ENCODE data around the gene MSRB1. TPM values are rescaled to one million over a fixed set of nuclear protein-coding genes. Genes with fewer than 3 reads are reported as not detected.
"Not testable (repeated sequence)": the region's sequence is repeated elsewhere in the genome, so short reads cannot be mapped to it uniquely, and the experiment has no call there.

The MSRB1 gene
- total RNA-seq, 1 donor from 2014 or later: 32.9 TPM

DNA sequence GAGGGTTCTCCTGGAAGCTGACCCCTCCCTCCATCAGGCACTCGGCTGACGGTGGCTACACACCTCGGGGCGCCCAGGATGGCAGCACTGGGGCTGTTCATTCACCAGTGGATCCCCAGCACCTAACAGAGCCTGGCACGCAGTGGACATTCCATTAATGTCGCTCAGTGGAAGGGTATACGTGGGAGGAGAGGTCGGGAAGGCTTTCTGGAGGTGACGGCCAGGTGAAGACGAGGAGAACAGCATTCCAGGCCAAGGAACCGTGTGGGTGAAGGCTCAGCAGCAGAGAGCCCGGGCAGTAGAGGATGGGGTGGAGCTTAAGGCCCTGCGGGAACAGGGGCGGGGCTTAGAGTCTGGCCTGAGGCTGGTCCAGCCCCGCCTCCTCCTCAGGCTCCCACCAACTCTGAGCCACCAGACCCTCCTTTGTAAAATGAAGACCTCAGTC is 22.2 kb downstream of the MSRB1 start:
- no peak overlapping the region for H3K4me3 ChIP-seq
- DNase-seq (ENCODE audit: low spot score in 2 of 2): no peak
- intact Hi-C loops (cut with DNase I): no loop called here
- peaks cover 21% of the 10 kb centered on the region for H3K27me3 ChIP-seq
- H3K9me3 ChIP-seq: no peaks in the 10 kb centered on the region
- H3K4me1 ChIP-seq: no peaks in the 10 kb centered on the region
- H3K27ac ChIP-seq: no peak overlapping the region
- H3K36me3 ChIP-seq: no peaks in the 10 kb centered on the region
- TF ChIP-seq, protein P1, sequence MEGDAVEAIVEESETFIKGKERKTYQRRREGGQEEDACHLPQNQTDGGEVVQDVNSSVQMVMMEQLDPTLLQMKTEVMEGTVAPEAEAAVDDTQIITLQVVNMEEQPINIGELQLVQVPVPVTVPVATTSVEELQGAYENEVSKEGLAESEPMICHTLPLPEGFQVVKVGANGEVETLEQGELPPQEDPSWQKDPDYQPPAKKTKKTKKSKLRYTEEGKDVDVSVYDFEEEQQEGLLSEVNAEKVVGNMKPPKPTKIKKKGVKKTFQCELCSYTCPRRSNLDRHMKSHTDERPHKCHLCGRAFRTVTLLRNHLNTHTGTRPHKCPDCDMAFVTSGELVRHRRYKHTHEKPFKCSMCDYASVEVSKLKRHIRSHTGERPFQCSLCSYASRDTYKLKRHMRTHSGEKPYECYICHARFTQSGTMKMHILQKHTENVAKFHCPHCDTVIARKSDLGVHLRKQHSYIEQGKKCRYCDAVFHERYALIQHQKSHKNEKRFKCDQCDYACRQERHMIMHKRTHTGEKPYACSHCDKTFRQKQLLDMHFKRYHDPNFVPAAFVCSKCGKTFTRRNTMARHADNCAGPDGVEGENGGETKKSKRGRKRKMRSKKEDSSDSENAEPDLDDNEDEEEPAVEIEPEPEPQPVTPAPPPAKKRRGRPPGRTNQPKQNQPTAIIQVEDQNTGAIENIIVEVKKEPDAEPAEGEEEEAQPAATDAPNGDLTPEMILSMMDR (IDR thresholded peaks at IDR 0.05): no peak

DNA sequence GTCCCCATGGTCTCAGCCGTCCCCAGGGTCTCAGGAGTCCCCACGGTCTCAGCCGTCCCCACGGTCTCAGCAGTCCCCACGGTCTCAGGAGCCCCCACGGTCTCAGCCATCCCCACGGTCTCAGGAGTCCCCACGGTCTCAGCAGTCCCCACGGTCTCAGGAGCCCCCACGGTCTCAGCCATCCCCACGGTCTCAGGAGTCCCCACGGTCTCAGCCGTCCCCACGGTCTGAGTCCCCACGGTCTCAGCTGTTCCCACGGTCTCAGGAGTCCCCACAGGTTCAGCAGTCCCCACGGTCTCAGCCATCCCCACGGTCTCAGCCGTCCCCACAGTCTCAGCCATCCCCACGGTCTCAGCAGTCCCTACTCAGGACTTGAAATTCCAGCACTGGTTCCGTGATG is 22.9 kb downstream of the MSRB1 start:
- H3K9me3 ChIP-seq; H3K4me3 ChIP-seq; intact Hi-C loops (cut with DNase I); H3K36me3 ChIP-seq; DNase-seq (ENCODE audit: low spot score in 2 of 2); H3K4me1 ChIP-seq; H3K27ac ChIP-seq: not testable (repeated sequence)
- peaks cover 21% of the 10 kb centered on the region for H3K27me3 ChIP-seq

DNA sequence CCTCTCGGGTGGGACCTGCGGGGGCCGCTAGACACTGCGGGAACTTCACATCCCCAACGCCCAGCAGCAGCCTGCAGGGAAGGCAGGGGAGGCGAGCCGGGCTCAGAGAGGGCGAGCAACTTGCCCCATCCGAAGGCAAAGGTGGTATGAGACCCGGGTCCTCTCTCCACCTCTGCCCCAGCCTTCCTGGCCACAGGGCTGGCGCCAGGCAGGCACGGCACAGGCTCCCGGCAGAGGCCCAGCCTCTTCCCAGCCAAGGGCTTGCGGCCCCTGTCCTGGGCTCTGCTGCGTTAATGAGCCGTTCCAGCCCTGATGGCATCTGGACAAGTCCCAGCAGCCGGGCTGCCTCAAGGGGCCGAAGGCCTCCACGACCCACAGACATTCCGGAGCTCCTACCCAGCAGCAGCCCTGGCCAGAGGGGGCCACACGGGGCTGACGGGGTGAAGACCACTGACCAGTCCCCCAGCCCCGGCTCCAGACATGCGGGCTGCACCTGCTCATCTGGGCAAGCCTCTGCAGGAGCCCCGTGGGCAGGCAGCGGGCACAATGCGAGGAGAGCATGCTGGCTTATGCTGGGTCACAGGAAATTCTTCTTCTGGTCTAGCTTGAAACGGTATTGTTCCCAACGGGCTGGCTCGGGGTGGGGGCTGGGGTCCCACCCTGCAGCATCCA is 23.5 kb downstream of the MSRB1 start:
- DNase-seq (ENCODE audit: low spot score in 2 of 2): no peak
- intact Hi-C loops (cut with DNase I): no loop called here
- Histone ChIP-seq H3K36me3 (no peaks in the 10 kb centered on the region), H3K4me1 (no peaks in the 10 kb centered on the region), H3K4me3 (no peak overlapping the region), H3K27ac (no peak overlapping the region), H3K9me3 (no peaks in the 10 kb centered on the region), H3K27me3 (peaks cover 21% of the 10 kb centered on the region)
- TF ChIP-seq, protein P1 (IDR thresholded peaks at IDR 0.05): no peak

DNA sequence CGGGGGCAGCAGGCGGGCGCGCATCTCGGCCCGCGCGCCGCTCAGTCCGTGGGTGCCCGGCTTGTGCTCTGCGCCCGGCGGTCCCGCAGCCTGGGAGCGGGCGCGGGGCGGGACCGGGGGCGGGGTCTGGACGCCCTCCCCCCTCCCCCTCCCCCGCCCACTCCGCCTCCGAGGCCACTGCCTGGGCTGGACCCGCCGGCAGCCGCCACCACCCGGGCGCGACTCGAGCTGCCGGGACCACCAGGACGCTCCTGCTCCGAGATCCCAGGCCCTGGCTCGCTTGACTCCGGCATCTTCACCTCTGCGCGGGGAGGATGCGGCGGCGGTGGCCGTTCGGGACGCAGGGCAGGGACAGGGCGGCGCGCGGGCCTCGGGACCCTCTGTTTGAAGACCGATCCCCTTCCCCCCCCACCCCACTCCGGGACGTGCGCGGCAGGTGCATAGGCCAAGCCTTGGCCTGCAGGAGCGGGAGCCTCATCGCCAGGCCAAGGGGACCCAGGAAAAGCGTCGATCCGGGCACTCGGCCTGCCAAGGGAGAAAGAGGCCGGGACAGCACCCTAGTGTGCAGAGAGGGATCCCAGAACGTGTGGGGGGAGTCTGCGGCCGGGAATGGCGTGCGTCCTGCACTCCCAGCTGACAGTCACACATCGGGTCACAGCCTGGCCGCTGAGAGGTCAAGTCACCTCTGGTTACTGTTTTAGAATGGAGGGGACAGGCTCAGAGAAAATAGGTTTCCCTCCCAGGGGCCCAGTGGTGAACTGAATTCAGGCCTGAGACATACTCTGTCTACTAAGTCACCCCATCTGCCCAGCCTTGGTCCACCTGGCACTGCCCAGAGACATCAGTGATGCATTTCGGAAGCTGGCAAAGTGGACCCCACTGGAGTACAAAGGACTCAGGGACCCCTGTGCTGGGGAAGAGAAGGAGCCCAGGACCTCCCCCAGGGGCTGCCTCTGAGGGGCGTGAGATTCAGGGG is 24.4 kb downstream of the MSRB1 start, which contains the start of gene HS3ST6:
TSS of gene HS3ST6 (minus strand) at position 65 of the 976 bp plus-strand sequence. CDS start 92 bp downstream, outside the sequence.
- H3K9me3 ChIP-seq: no peaks in the 10 kb centered on the region
- H3K4me1 ChIP-seq: no peaks in the 10 kb centered on the region
- no peak for DNase-seq (ENCODE audit: low spot score in 2 of 2)
- peak within 1 kb of the TSS in 1 of 2 donors; percentile 35 for H3K4me3 ChIP-seq
- TF ChIP-seq, protein P1 (IDR thresholded peaks at IDR 0.05): no peak
- H3K27ac ChIP-seq: no peak within 1 kb of the TSS
- no peaks in the 10 kb centered on the region for H3K36me3 ChIP-seq
- peaks cover 21% of the 10 kb centered on the region for H3K27me3 ChIP-seq
- intact Hi-C loops (cut with DNase I): no loop called here

DNA sequence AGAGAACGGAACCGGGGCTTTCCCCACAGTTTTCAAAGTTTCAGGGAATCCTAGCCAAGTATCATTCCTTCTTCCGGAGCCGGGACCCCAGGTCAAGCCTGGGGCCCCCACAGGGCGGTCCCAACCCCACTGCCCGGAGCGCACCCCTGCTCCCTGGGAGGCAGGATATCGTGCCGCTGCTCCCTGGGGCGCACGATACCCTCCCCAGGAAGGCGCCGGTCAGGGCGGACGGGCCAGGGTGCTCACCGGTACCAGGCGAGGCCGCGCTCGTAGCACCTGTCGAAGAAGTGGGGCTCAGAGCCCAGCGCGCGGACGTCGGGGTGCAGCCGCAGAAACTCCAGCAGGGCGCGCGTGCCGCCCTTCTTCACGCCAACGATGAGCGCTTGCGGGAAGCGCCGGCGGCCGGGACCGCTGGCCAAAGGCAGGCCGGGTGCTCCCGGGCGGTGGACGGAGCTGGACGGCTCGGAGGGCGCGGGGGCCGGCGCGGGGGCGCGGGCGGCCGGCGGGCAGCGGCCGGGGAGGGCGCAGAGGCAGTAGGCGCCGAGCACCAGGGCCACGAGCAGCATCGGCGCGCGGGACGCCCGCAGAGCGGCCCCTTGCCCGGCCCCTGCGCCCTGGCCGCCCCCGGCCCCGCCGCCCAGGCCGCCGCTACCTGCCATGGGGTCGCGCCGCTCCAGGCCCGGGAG is 25.2 kb downstream of the MSRB1 start:
- DNase-seq (ENCODE audit: low spot score in 2 of 2): no peak
- Histone ChIP-seq H3K27me3 (peaks cover 21% of the 10 kb centered on the region), H3K9me3 (no peaks in the 10 kb centered on the region), H3K27ac (no peak overlapping the region), H3K4me3 (no peak overlapping the region), H3K4me1 (no peaks in the 10 kb centered on the region), H3K36me3 (no peaks in the 10 kb centered on the region)
- TF ChIP-seq, protein P1 (IDR thresholded peaks at IDR 0.05): no peak
- intact Hi-C loops (cut with DNase I): no loop called here

Measured in ascending aorta (tissue), 2 donors.